K562 (cell line): ENCODE data around the gene CYBB. TPM values are rescaled to one million over a fixed set of nuclear protein-coding genes. Genes with fewer than 3 reads are reported as not detected.

Experiments used
- ARHGAP35 ChIP-seq: fragments of 450-650 bp; IDR thresholded peaks from 2 replicates; pipeline ENCODE4 v1.6.1; 2018; ENCODE audit not compliant: partially characterized antibody
- CBFA2T2 ChIP-seq: fragments of 450-650 bp; conservative IDR thresholded peaks from 2 replicates; pipeline ENCODE4 v1.6.1; 2017; ENCODE audit warnings: mild to moderate bottlenecking
- COPS2 ChIP-seq: fragments of 450-650 bp; conservative IDR thresholded peaks from 2 replicates; pipeline ENCODE4 v1.6.1; 2016; ENCODE audit warnings: mild to moderate bottlenecking, moderate library complexity
- EHMT2 ChIP-seq: fragments of 450-650 bp; IDR thresholded peaks from 2 replicates; pipeline ENCODE4 v1.6.1; 2018; ENCODE audit warnings: antibody characterized with exemption
- HIVEP1 ChIP-seq: fragments of 250-450 bp; sonication (Bioruptor Pico); IDR thresholded peaks from 2 replicates; pipeline ENCODE4 v1.4.0; 2020; ENCODE audit warnings: mild to moderate bottlenecking
- KAT7 ChIP-seq: sonication (generic); formaldehyde crosslinking; IDR thresholded peaks from 2 replicates; pipeline ENCODE4 v1.8.0; 2022; ENCODE audit warnings: missing genetic modification reagents, mild to moderate bottlenecking, borderline replicate concordance
- NR4A1 ChIP-seq, 2 experiments: fragments of 250-450 bp in 1 of 2; fragments of 450-650 bp in 1 of 2; sonication (Bioruptor Pico) in 1 of 2; IDR thresholded peaks; 2 replicates each; pipeline versions ENCODE4 v1.4.0 to v1.6.1; 2016 to 2020; ENCODE audit warnings: mild to moderate bottlenecking in 2 of 2, missing compliant biosample characterization in 1 of 2, missing genetic modification characterization in 1 of 2, moderate library complexity in 1 of 2
- RBM22 ChIP-seq: fragments of 200-400 bp; formaldehyde crosslinking; IDR thresholded peaks from 2 replicates; pipeline ENCODE4 v1.6.1; 2018; ENCODE audit warnings: low read length, low read depth; ENCODE audit not compliant: poor library complexity, severe bottlenecking
- TCF7 ChIP-seq: sonication (generic); IDR thresholded peaks from 2 replicates; pipeline ENCODE4 v1.6.1; 2016; ENCODE audit warnings: antibody characterized with exemption, borderline replicate concordance
- XRCC5 ChIP-seq: fragments of 200-400 bp; formaldehyde crosslinking; IDR thresholded peaks from 2 replicates; pipeline ENCODE4 v1.6.1; 2017; ENCODE audit warnings: low read depth, mild to moderate bottlenecking, low read length
- YBX1 ChIP-seq: fragments of 450-650 bp; IDR thresholded peaks from 2 replicates; pipeline ENCODE4 v1.7.1; 2016; ENCODE audit warnings: mild to moderate bottlenecking
- ZNF311 ChIP-seq: fragments of 250-450 bp; sonication (Bioruptor Pico); IDR thresholded peaks from 2 replicates; pipeline ENCODE4 v1.4.0; 2020; ENCODE audit warnings: mild to moderate bottlenecking, moderate library complexity
- polyA plus RNA-seq, 8 experiments: library from polyadenylated mRNA; depleted of rRNA in 4 of 8; stranded (reverse) in 5 of 8; unstranded in 3 of 8; fragments of >200 nt; fragmentation: Nextera tagmentation in 2 of 8; fragmentation: Illumina TruSeq in 1 of 8; extraction: Ambion mirVana in 2 of 8; extraction: Trizol in 1 of 8; gene quantifications; 2 replicates each; pipeline versions ENCODE4 v1.2.1 to v1.2.3, GENCODE V29; 2011 to 2014; ENCODE audit warnings: inconsistent platforms in 1 of 8, missing spikeins in 1 of 8
- total RNA-seq, 7 experiments: library from RNA; depleted of rRNA in 6 of 7; stranded (reverse); fragments of >200 nt in 6 of 7; fragmentation: Illumina TruSeq in 2 of 7; extraction: Trizol in 2 of 7; gene quantifications; 2 replicates each; pipeline versions ENCODE4 v1.2.1 to v1.2.3, GENCODE V29; 2011 to 2021; ENCODE audit warnings: low replicate concordance in 1 of 7
- TF ChIP-seq, protein P1 (sequence below): fragments of 200-800 bp; sonication (Bioruptor generic); IDR thresholded peaks from 2 replicates; pipeline ENCODE4 v1.6.1; 2016; ENCODE audit warnings: missing genetic modification characterization, missing compliant biosample characterization
- TF ChIP-seq, protein P2 (sequence below): fragments of 250-450 bp; sonication (Bioruptor Pico); IDR thresholded peaks from 2 replicates; pipeline ENCODE4 v1.5.0; 2022; ENCODE audit warnings: mild to moderate bottlenecking

The CYBB gene
- total and polyA plus RNA-seq, 9 of the 15 experiments (the other 6 are each of a cell fraction or from before 2014, with no cell fraction given) = 0.25 to 1.3 (median 0.74) TPM

DNA sequence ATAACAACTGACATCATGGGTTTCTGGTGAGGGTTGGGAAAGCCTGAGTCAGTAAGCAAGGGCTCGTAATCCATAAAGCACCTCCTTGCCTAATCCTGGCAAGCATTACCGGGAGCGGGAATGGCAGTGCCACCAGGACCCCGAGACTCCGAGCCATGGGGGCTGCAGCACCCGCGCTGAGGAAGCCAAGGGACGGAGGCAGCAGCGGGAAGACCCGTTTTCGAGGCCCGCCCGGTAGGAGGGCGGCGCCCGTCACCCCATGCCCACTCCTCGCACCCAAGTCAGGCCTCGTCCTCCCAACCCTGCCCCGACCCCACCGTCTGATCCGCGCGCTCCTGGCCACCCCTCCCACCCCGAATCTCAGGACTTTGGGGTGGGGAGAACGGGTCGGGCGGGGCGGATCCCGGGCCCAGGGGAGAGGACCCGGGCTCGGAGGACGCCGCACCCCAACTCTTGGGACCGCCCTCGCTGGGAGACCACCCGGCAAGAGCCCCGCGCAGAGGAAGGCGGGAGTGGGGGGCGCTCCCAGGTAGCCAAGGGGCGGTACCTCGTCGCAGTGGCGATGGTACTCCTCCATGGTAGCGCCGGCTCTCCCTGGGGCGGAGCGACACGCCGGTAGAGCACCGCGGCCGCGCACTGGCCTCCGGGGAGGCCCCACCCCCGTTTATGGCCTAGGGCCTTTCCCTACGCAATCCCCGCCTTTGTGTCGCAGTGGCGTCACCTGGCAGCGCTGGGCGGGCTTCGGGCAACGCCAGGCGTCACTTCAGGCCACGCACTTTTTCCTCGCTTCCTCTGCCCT lies 67.3 kb downstream of the CYBB start, which contains the start of gene DYNLT3 (continued):
- TF ChIP-seq XRCC5 (no peak), ZNF311 (no peak), HIVEP1 (CRISPR knock-in tag) (no peak), NR4A1 (CRISPR knock-in tag; IDR thresholded peaks at IDR 0.05) (no peak), NR4A1 (tag; IDR thresholded peaks at IDR 0.05) (no peak), CBFA2T2 (no peak), YBX1 (no peak), RBM22 (no peak), KAT7 (no peak), COPS2 (no peak), TCF7 (no peak), ARHGAP35 (no peak), EHMT2 (no peak)
- TF ChIP-seq, protein P1, sequence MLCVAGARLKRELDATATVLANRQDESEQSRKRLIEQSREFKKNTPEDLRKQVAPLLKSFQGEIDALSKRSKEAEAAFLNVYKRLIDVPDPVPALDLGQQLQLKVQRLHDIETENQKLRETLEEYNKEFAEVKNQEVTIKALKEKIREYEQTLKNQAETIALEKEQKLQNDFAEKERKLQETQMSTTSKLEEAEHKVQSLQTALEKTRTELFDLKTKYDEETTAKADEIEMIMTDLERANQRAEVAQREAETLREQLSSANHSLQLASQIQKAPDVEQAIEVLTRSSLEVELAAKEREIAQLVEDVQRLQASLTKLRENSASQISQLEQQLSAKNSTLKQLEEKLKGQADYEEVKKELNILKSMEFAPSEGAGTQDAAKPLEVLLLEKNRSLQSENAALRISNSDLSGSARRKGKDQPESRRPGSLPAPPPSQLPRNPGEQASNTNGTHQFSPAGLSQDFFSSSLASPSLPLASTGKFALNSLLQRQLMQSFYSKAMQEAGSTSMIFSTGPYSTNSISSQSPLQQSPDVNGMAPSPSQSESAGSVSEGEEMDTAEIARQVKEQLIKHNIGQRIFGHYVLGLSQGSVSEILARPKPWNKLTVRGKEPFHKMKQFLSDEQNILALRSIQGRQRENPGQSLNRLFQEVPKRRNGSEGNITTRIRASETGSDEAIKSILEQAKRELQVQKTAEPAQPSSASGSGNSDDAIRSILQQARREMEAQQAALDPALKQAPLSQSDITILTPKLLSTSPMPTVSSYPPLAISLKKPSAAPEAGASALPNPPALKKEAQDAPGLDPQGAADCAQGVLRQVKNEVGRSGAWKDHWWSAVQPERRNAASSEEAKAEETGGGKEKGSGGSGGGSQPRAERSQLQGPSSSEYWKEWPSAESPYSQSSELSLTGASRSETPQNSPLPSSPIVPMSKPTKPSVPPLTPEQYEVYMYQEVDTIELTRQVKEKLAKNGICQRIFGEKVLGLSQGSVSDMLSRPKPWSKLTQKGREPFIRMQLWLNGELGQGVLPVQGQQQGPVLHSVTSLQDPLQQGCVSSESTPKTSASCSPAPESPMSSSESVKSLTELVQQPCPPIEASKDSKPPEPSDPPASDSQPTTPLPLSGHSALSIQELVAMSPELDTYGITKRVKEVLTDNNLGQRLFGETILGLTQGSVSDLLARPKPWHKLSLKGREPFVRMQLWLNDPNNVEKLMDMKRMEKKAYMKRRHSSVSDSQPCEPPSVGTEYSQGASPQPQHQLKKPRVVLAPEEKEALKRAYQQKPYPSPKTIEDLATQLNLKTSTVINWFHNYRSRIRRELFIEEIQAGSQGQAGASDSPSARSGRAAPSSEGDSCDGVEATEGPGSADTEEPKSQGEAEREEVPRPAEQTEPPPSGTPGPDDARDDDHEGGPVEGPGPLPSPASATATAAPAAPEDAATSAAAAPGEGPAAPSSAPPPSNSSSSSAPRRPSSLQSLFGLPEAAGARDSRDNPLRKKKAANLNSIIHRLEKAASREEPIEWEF (CRISPR knock-in tag) = no peak
- TF ChIP-seq, protein P2, sequence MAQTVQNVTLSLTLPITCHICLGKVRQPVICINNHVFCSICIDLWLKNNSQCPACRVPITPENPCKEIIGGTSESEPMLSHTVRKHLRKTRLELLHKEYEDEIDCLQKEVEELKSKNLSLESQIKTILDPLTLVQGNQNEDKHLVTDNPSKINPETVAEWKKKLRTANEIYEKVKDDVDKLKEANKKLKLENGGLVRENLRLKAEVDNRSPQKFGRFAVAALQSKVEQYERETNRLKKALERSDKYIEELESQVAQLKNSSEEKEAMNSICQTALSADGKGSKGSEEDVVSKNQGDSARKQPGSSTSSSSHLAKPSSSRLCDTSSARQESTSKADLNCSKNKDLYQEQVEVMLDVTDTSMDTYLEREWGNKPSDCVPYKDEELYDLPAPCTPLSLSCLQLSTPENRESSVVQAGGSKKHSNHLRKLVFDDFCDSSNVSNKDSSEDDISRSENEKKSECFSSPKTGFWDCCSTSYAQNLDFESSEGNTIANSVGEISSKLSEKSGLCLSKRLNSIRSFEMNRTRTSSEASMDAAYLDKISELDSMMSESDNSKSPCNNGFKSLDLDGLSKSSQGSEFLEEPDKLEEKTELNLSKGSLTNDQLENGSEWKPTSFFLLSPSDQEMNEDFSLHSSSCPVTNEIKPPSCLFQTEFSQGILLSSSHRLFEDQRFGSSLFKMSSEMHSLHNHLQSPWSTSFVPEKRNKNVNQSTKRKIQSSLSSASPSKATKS (CRISPR knock-in tag) = no peak
